ENCODE measurements around the gene KCNQ1.

KCNQ1 gene

DNA sequence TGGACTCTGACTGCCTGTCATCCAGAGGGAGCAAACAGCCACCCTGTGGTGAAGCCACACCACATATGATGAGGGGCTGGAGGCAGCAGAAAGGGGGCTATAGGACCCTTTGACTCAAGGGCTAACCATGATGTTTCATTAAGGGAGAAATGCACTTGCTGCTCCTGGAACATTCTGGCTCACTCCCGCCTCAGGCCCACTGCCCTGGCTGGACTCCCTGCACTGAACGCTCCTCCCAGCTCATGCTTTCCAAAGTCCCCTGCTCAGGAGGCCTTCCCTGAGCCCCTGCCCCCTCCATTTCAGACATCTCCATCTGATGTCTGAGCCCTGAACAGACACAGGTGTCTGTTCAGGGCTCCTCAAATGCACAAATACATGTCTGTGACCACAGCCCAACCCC lies 371.7 kb downstream of the KCNQ1 start:
- Mint-ChIP-seq H3K27ac (no peak overlapping the region), H3K9me3 (peaks cover 8% of the 10 kb centered on the region), H3K4me3 (no peak overlapping the region), H3K36me3 (no peaks in the 10 kb centered on the region), H3K4me1 (peaks cover 12% of the 10 kb centered on the region)
- DNase-seq (ENCODE audit: low spot score in 2 of 2) (no peak), ATAC-seq (no peak)

DNA sequence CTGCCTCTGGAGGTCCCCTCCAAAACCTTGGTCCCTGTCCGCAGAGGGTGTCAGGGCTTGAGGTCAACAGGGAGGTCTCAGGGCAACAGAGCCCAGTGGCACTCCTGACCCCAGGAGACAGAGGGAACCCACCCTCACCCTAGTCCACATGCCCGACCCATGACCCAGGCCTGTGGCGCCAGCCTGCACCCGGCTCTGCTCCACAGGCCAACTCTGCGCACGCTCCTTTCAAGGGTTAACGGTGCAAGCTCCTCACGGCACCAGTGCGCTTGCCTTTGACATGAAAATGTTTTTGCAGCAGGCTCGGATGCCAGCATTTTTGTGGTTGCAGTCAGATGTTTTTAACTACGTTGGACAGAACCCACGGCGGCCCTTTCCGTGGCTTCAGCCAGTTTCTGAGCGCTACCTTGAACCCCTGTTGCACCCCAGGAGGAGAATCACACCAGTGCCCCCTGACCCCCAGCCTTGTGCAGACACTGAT lies 372.2 kb downstream of the KCNQ1 start:
- no peaks in the 10 kb centered on the region for H3K36me3 Mint-ChIP-seq

DNA sequence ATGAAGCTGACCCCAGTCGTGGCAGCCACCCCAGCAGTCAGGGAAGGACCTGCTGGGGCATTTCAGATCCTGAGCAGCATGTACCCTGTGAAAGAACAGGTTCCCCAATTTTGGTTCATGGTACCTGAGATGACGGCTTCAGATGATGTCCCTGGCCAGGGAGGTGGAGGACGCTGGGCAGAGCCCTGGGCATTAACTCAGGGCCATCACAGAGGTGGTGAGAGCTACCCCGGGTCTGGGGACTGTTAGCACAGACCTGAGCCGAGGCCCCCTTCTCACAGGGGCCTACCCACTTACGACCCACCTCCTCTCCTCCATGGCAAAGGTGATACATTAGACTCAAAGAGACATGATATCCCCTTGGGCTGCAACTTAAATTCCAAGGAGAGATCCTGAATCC lies 372.6 kb downstream of the KCNQ1 start:
- Mint-ChIP-seq H3K4me3 (no peak overlapping the region), H3K36me3 (no peaks in the 10 kb centered on the region), H3K4me1 (peaks cover 7% of the 10 kb centered on the region), H3K9me3 (peaks cover 15% of the 10 kb centered on the region), H3K27ac (no peak overlapping the region)
- ATAC-seq (no peak), DNase-seq (ENCODE audit: low spot score in 2 of 2) (no peak)

More for the DNA sequence above, 372.2 kb downstream of the KCNQ1 start:
- Mint-ChIP-seq H3K4me1 (peaks cover 12% of the 10 kb centered on the region), H3K9me3 (peaks cover 12% of the 10 kb centered on the region), H3K27ac (no peak overlapping the region), H3K4me3 (no peak overlapping the region)
- DNase-seq (ENCODE audit: low spot score in 2 of 2) (no peak), ATAC-seq (no peak)

DNA sequence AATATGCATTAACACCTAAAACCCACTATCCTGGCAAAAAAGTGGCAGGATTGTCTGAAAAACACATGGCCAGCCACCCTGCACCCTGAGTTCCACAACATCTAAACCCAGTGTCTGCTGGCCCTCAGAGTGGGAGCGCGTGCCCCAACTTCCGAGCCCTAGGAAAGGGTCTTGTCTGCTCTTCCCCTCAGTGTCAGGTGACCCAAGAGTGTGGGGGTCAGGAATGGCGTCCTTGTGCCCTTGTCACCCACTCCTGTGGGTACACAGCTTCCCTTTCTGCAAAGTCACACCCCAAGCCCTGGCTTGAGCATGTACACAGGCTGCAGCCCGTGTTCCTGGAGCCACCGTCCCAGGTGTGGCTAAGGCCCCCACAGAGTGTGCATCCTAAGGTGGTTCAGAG lies 373.2 kb downstream of the KCNQ1 start:
- Mint-ChIP-seq H3K27ac (no peak overlapping the region), H3K36me3 (no peaks in the 10 kb centered on the region), H3K4me1 (peaks cover 1% of the 10 kb centered on the region), H3K4me3 (no peak overlapping the region), H3K9me3 (peaks cover 21% of the 10 kb centered on the region)
- DNase-seq (ENCODE audit: low spot score in 2 of 2) = no peak
- ATAC-seq = no peak

DNA sequence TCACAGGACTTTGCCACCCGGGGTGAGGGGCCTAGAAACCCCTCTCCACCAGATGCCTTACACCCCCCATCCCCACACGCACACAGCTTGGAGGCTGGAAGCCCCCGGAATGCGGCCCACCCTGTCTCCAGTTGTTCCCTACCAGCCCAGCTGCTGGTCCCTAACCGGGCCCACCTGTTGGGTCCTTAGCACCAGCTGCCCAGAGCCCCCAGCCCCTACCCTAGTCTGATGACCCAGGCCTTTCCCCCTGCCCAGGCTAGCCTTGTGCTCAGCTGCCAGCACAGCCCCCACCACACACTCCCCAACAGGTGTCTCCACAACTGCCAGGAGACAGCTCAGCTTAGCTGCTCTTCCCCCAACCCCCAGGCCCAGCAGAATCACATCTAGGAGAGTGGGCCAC lies 373.7 kb downstream of the KCNQ1 start:
- no peaks in the 10 kb centered on the region for H3K36me3 Mint-ChIP-seq
- peaks cover 22% of the 10 kb centered on the region for H3K9me3 Mint-ChIP-seq
- no peak overlapping the region for H3K27ac Mint-ChIP-seq
- H3K4me3 Mint-ChIP-seq = no peak overlapping the region
- ATAC-seq = no peak
- DNase-seq (ENCODE audit: low spot score in 2 of 2) = no peak
- H3K4me1 Mint-ChIP-seq = no peaks in the 10 kb centered on the region

DNA sequence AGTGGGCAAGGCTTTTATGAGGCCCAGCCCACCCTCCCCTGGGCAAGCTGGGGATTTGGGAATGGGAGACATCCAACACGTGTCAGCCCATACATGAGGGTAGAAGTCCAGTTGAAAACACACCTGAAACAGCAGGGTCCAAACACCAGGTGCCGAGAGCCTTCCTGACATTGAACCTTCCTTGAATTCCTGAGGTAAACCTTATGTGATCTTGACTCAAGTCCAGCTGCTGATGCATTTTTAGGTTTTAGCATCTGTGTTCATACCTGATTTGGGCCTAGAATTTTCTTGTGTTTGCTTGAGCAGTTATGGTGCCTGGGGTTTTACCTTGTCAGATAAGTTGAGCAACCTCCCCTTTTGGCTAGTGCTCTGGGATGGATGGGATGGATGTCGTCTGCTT lies 374.5 kb downstream of the KCNQ1 start:
- Mint-ChIP-seq H3K4me3 (no peak overlapping the region), H3K27ac (no peak overlapping the region), H3K36me3 (no peaks in the 10 kb centered on the region), H3K4me1 (no peaks in the 10 kb centered on the region), H3K9me3 (peaks cover 22% of the 10 kb centered on the region)
- no peak for DNase-seq (ENCODE audit: low spot score in 2 of 2)
- ATAC-seq = no peak

DNA sequence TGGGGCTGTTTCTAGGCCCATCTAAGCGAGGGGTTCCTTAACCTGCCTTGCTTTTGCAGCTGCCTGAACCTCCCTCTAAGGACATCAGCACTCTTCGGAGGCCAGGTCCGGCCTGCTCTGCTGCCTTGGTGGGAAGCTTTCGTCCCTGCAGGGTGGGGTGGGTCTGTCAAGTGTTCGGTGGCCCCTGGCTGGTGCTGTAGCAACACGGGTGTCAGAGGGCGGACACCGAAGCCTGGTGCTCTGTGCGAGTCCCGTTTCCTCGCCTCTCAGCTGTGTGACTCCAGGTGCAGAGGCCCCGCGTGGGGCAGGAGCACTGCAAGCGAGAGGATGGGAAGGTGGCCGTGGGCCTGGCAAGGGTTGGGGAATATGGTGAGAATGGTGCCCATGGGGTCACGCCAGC lies 376.2 kb downstream of the KCNQ1 start:
- H3K4me1 Mint-ChIP-seq = no peaks in the 10 kb centered on the region
- H3K36me3 Mint-ChIP-seq = no peaks in the 10 kb centered on the region
- no peak for ATAC-seq
- H3K27ac Mint-ChIP-seq = no peak overlapping the region
- no peak for DNase-seq (ENCODE audit: low spot score in 2 of 2)
- H3K9me3 Mint-ChIP-seq = peaks cover 19% of the 10 kb centered on the region
- no peak overlapping the region for H3K4me3 Mint-ChIP-seq

DNA sequence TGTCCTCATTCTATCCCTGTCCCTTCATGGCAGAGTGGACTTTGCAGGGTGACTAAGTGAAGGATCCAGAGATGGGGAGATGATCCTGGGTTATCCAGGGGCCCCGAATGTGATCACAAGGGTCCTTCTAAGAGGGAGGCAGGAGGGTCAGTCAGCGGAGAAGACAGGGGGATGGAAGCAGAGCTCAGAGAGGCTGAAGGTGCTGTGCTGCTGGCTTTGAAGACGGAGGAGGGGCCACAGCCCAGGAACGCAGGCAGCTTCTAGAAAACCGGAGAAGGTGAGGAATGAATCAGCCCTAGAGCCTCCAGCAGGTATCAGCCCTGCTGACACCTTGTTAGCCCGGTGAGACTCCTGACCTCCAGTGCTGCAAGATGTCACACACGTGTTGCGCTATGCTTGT lies 377.1 kb downstream of the KCNQ1 start:
- Mint-ChIP-seq H3K4me3 (no peak overlapping the region), H3K36me3 (no peaks in the 10 kb centered on the region), H3K9me3 (peaks cover 17% of the 10 kb centered on the region), H3K4me1 (no peaks in the 10 kb centered on the region), H3K27ac (no peak overlapping the region)
- DNase-seq (ENCODE audit: low spot score in 2 of 2) (no peak), ATAC-seq (no peak)

DNA sequence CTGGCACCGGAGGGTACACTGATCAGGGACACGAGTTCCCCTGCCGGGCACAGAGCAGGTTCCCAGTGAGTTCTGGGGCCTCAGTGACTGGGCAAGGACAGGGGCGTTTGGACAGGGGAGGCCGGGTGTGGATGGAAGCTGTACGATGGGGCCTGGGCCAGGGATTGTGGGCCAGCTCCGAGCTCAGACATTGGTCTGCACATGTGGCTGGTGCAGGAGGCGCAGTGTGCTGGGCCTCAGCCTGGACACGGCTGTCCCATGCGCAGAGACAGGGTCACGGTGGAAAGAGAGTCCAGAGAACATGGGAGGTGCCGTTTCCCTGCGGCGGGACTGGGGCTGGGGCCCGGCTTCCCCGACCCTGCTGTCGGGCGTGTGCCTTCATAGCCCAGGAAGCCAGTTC lies 380.0 kb downstream of the KCNQ1 start:
- Mint-ChIP-seq H3K27ac (no peak overlapping the region), H3K36me3 (no peaks in the 10 kb centered on the region), H3K4me3 (no peak overlapping the region), H3K9me3 (peaks cover 29% of the 10 kb centered on the region), H3K4me1 (no peaks in the 10 kb centered on the region)
- ATAC-seq (no peak), DNase-seq (ENCODE audit: low spot score in 2 of 2) (no peak)

DNA sequence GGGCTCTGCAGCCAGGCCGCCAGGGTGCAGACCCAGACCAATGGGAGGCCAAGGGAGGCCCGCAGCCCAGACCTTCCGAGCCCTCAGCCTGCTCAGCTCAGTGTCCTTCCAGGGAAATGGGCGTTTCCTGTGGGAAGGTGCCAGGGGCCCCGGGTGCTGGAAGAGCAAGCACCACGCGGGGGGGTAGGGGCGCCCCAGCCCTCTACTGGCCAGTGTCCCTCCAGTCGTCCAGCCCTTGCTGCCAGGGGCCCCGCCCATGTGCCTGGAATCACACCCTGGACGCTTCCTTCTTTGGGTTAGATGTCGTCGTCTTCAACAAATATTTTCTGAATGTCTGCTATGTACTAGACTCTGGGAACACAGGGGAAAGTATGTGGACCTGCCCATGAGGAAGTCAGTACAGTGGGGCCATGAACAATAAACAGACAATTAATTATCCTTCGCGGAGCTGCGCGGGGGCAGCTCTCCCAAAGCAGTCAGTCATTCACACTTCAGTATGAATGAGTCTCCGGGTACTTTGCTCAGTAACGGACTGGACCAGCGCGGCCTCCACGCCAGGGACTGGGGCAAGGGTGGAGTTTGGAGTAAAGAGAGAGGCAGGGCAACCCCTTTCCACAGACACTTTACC lies 380.6 kb downstream of the KCNQ1 start:
- no peaks in the 10 kb centered on the region for H3K36me3 Mint-ChIP-seq
- ATAC-seq (no peak), DNase-seq (ENCODE audit: low spot score in 2 of 2) (no peak)
- H3K4me3 Mint-ChIP-seq = no peak overlapping the region
- no peaks in the 10 kb centered on the region for H3K4me1 Mint-ChIP-seq
- H3K27ac Mint-ChIP-seq = no peak overlapping the region
- H3K9me3 Mint-ChIP-seq = peaks cover 29% of the 10 kb centered on the region

DNA sequence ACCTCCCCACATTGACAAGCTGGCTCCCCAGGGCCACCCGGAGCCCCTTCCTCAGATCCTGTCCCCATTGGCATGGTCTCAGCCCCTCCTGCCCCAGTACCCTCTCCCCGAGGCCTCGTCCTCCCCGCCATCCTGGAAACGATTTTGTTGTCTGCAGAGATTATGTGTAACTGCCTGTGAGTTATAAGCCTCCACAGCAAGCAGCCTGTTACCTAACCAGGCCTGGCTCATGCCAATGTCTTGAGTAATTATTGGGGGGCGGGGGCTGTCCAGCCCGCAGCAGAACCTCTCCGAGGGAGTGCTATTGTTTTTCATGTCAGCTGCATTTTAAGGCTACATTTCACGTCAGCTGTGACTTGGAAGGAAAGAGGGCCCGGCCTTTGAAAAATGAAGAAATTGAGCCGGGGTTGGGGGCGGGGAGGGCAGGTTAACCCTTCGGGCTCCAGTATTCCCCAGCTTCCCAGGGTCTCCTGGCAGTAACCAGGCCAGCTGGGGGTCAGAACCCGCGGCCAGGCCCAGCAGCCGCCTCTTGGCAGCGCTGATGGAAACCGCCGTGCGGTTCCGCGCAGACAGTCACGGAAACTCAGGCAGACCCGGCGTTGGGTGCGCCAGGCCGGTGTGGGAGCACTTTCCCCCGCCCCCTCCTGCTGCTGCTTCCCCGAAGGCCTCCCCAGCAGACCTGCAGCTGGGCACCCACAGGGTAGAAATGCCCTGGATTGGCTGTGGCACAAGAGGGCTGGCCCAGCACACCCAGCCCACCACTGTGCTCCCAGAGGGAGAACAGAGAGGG lies 381.3 kb downstream of the KCNQ1 start:
- no peak for DNase-seq (ENCODE audit: low spot score in 2 of 2)
- Mint-ChIP-seq H3K9me3 (peaks cover 26% of the 10 kb centered on the region), H3K4me1 (no peaks in the 10 kb centered on the region), H3K4me3 (no peak overlapping the region), H3K27ac (peak overlapping the region; percentile 70), H3K36me3 (no peaks in the 10 kb centered on the region)
- ATAC-seq = no peak

DNA sequence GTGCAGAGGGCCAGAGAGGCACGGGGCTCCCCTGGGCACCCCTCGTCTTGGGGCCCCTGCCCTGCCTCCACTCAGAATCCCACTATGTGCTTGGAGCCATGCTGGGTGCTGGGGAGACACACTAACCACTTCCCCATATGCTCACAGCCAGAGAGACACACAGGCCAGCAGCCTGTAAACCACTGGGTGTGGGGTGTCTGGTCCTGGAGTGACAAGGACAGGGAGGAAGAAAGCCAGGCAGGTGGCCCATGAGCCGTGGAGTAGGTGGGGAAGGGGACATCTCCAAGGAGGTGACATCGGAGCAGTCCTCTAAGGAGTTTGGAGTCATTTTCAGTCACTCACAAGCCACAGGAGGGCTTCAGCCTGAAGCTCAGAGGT lies 381.9 kb downstream of the KCNQ1 start:
- ATAC-seq = no peak
- no peak overlapping the region for H3K4me3 Mint-ChIP-seq
- no peak for DNase-seq (ENCODE audit: low spot score in 2 of 2)
- H3K4me1 Mint-ChIP-seq = no peaks in the 10 kb centered on the region
- H3K27ac Mint-ChIP-seq = peak overlapping the region; percentile 70
- peaks cover 25% of the 10 kb centered on the region for H3K9me3 Mint-ChIP-seq
- H3K36me3 Mint-ChIP-seq = no peaks in the 10 kb centered on the region

DNA sequence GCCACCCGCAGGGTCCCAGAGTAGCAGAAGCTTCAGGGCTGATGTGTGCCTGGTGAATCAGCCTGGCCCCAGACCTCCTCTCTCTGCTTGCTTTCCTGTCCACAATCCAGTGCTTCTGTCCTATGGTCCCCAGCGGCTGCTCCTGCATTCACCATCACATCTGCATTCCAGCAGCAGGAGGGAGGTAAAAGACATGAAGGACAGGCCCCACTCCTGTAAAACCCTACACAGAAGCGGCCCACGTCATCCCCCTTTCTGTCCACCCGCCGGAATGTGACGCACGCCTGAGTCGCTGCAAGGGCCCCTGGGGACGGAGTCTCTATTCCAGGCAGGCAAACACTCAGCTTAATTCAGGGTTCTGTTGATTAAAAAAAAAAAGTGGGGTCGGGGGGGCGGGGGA lies 382.4 kb downstream of the KCNQ1 start:
- Mint-ChIP-seq H3K27ac (no peak overlapping the region), H3K4me3 (no peak overlapping the region), H3K36me3 (no peaks in the 10 kb centered on the region), H3K4me1 (no peaks in the 10 kb centered on the region), H3K9me3 (peaks cover 19% of the 10 kb centered on the region)
- ATAC-seq (no peak), DNase-seq (ENCODE audit: low spot score in 2 of 2) (no peak)

DNA sequence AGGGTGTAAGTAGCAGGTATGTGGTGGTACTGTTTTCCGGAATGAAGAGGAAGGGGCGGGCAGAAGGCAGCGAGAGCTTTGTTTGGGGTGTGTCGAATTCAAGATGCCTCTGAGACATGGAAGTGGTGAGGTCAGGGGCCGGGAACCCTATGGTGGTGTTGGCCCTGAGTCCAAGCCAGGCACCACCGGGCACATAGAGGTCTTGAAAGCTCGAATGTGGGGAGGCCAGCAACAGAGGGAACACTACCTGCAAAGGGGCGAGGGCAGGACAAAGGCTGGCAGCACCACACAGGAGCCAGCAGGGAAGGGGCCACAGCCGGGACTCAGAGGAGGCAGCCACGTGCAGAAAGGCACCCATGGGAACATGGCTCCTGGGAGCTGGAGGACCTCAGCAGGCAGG lies 383.0 kb downstream of the KCNQ1 start:
- H3K27ac Mint-ChIP-seq = no peak overlapping the region

DNA sequence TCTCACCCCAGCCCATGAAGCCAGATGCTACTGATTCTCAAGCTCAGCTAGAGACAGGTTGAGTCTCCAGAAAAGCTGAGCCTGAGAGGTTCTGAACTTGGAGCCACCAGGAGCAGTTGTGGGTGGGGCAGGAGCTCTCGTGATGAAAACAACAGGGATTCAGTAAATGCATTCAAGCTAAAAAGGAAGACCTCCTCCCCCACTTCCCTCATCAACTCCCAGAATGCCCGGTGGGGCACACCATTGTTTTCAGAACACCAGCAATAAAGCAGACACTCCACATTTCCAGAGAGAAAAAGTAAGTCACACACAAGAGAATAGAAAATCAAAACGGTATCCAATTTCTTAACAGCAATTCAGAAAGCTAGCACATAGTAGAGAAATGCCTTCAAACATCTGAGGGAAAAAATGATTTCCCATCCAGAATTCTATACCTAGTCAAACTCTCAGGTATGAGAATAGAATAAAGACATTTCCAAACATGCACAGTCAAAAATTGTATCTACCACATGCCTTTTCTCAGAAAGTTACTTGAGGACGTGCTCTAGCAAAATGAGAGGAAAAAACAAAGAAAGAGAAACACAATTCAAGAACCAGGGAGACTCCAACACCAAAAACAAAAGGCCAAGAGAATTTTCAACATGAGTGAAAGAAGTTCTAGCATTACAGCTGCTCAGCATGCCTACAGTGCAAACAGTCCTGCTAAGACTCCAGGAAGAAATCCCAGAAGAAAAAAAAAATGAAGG lies 383.9 kb downstream of the KCNQ1 start:
- H3K27ac Mint-ChIP-seq = no peak overlapping the region
- H3K4me3 Mint-ChIP-seq = no peak overlapping the region

More for the DNA sequence above, 383.0 kb downstream of the KCNQ1 start:
- DNase-seq (ENCODE audit: low spot score in 2 of 2) (no peak), ATAC-seq (no peak)
- H3K4me3 Mint-ChIP-seq = no peak overlapping the region
- no peaks in the 10 kb centered on the region for H3K4me1 Mint-ChIP-seq
- H3K36me3 Mint-ChIP-seq = no peaks in the 10 kb centered on the region
- peaks cover 15% of the 10 kb centered on the region for H3K9me3 Mint-ChIP-seq

More for the DNA sequence above, 383.9 kb downstream of the KCNQ1 start:
- no peak for ATAC-seq
- peaks cover 12% of the 10 kb centered on the region for H3K9me3 Mint-ChIP-seq
- DNase-seq (ENCODE audit: low spot score in 2 of 2) = no peak
- H3K4me1 Mint-ChIP-seq = no peaks in the 10 kb centered on the region
- H3K36me3 Mint-ChIP-seq = no peaks in the 10 kb centered on the region
